GM12878 (cell line): ENCODE results near the gene MYH10. TPM values are rescaled to one million over a fixed set of nuclear protein-coding genes. Genes with fewer than 3 reads are reported as not detected.

Source experiments
- ATAC-seq: fragments of 200-7000 bp; cut with Tn5 transposase; 3 replicates; pipeline ENCODE4 v1.9.1; 2020; ENCODE audit warnings: mild to moderate bottlenecking, moderate library complexity
- BruUV-seq: library from RNA; stranded (reverse); fragments of 400-500 nt; replicated peaks from 2 replicates; lab custom pipeline; 2021; lab: Mats Ljungman, UMichigan
- CTCF ChIA-PET: fragments of 300-600 bp; sonication (Branson Sonifier 250); formaldehyde crosslinking; extraction: SDS; loops from one replicate; lab custom pipeline; 2021; ENCODE audit warnings: inconsistent platforms; lab: Yijun Ruan, JAX
- POLR2A ChIA-PET: fragments of 350-600 bp; formaldehyde crosslinking; extraction: SDS; loops from one replicate; lab custom pipeline; 2021; ENCODE audit warnings: inconsistent platforms; lab: Charles Lee
- RAD21 ChIA-PET: fragments of 300-600 bp; sonication (Branson Sonifier 250); formaldehyde crosslinking; loops from one replicate; lab custom pipeline; 2023; ENCODE audit warnings: antibody characterized with exemption; ENCODE audit not compliant: unreplicated experiment; lab: Charles Lee
- SMC1A ChIA-PET: fragments of 300-600 bp; sonication (Branson Sonifier 250); formaldehyde crosslinking; loops from one replicate; lab custom pipeline; 2023; ENCODE audit not compliant: unreplicated experiment, uncharacterized antibody; lab: Charles Lee
- DNase-seq: peaks from one replicate; pipeline ENCODE4 v3.0.0-alpha.2; 2011; ENCODE audit warnings: low read depth, low spot score
- FAIRE-seq: peaks from 3 replicates; lab custom pipeline; 2011; peaks lifted over from hg19 to GRCh38; lab: Jason Lieb, UNC
- H2AFZ ChIP-seq: 2 replicates; pipeline ENCODE4 v1.6.0; 2011; ENCODE audit warnings: low read depth, low read length, control low read depth; ENCODE audit not compliant: control insufficient read depth
- H3K27ac ChIP-seq: 2 replicates; pipeline ENCODE4 v1.5.1; 2011; ENCODE audit warnings: control low read depth; ENCODE audit not compliant: control insufficient read depth, insufficient read depth
- H3K27me3 ChIP-seq, 2 experiments: replicated peaks in 1 of 2; 2 replicates each; pipeline versions ENCODE4 v1.6.0 to v1.6.1; 2011; ENCODE audit warnings: low read length in 1 of 2; ENCODE audit not compliant: control insufficient read depth in 2 of 2, insufficient read depth in 2 of 2
- H3K36me3 ChIP-seq, 2 experiments: 2 replicates each; pipeline ENCODE4 v1.5.1; 2011; ENCODE audit warnings: low read length in 1 of 2; ENCODE audit not compliant: control insufficient read depth in 2 of 2, insufficient read depth in 2 of 2
- H3K4me1 ChIP-seq: 2 replicates; pipeline ENCODE4 v1.6.1; 2011; ENCODE audit warnings: mild to moderate bottlenecking, low read length, moderate library complexity, mixed read lengths; ENCODE audit not compliant: control insufficient read depth, insufficient read depth
- H3K4me2 ChIP-seq: 2 replicates; pipeline ENCODE4 v1.6.0; 2011; ENCODE audit warnings: control low read depth; ENCODE audit not compliant: control insufficient read depth, insufficient read depth
- H3K4me3 ChIP-seq: fragments of 200-600 bp; sonication (generic); 2 replicates; pipeline ENCODE4 v1.5.1; 2016
- H3K79me2 ChIP-seq: 2 replicates; pipeline ENCODE4 v1.6.0; 2011; ENCODE audit warnings: low read length; ENCODE audit not compliant: control insufficient read depth, insufficient read depth
- H3K9ac ChIP-seq: 2 replicates; pipeline ENCODE4 v1.8.0; 2011; ENCODE audit warnings: low read length, control low read depth, mixed read lengths; ENCODE audit not compliant: control insufficient read depth, insufficient read depth
- H3K9me3 ChIP-seq: replicated peaks from 3 replicates; pipeline ENCODE4 v1.5.1; 2011; ENCODE audit warnings: mild to moderate bottlenecking, low read length; ENCODE audit not compliant: control insufficient read depth, insufficient read depth
- H4K20me1 ChIP-seq: 2 replicates; pipeline ENCODE4 v1.6.0; 2011; ENCODE audit not compliant: control insufficient read depth, insufficient read depth
- CHD1 ChIP-seq: IDR thresholded peaks from 2 replicates; pipeline ENCODE4 v1.6.1; 2012; ENCODE audit warnings: low read depth, low read length, improper control_type of control experiment
- GABPA ChIP-seq: IDR thresholded peaks from 2 replicates; pipeline ENCODE4 v1.6.1; 2014; ENCODE audit warnings: antibody characterized with exemption, low read depth, mild to moderate bottlenecking, inconsistent platforms
- KAT2A ChIP-seq: conservative IDR thresholded peaks from 2 replicates; pipeline ENCODE4 v1.6.1; 2011; ENCODE audit warnings: low read depth, low read length; ENCODE audit not compliant: control insufficient read depth
- KLF5 ChIP-seq: fragments of 450-650 bp; IDR thresholded peaks from 2 replicates; pipeline ENCODE4 v1.6.1; 2014; ENCODE audit warnings: mild to moderate bottlenecking; ENCODE audit not compliant: partially characterized antibody
- MTA2 ChIP-seq: fragments of 450-650 bp; IDR thresholded peaks from 2 replicates; pipeline ENCODE4 v1.6.1; 2016; ENCODE audit warnings: low read depth, mild to moderate bottlenecking, moderate library complexity
- RAD51 ChIP-seq: fragments of 450-650 bp; IDR thresholded peaks from 2 replicates; pipeline ENCODE4 v1.6.1; 2016; ENCODE audit warnings: moderate library complexity, mild to moderate bottlenecking, inconsistent platforms
- SIX5 ChIP-seq: IDR thresholded peaks from 2 replicates; pipeline ENCODE4 v1.6.1; 2011; ENCODE audit warnings: mild to moderate bottlenecking, low read depth, low read length, moderate library complexity; ENCODE audit not compliant: severe bottlenecking
- TARDBP ChIP-seq: IDR thresholded peaks from 2 replicates; pipeline ENCODE4 v1.6.1; 2016; ENCODE audit warnings: borderline replicate concordance
- ZNF207 ChIP-seq: fragments of 450-650 bp; IDR thresholded peaks from 2 replicates; pipeline ENCODE4 v1.6.1; 2014; ENCODE audit warnings: antibody characterized with exemption, mild to moderate bottlenecking, borderline replicate concordance
- WGBS: methylation state at CpG from one replicate; pipeline ENCODE4 v1.1.6; 2016; ENCODE audit warnings: low lambda C conversion rate; ENCODE audit not compliant: insufficient replicate concordance, insufficient coverage; ENCODE audit errors: missing lambda C conversion rate; 5-methylcytosine and 5-hydroxymethylcytosine counted together
- in situ Hi-C: fragments of 300-500 bp; cut with MboI; formaldehyde crosslinking; loops from 9 replicates; pipeline ENCODE4 v1.14.3; 2018; ENCODE audit warnings: mixed read lengths
- intact Hi-C: fragments of 100-400 bp; cut with micrococcal nuclease; formaldehyde crosslinking; loops from one replicate; pipeline ENCODE4 v1.14.2; 2022; ENCODE audit not compliant: unreplicated experiment
- polyA plus RNA-seq, 11 experiments: library from polyadenylated mRNA; depleted of rRNA in 4 of 11; unstranded in 6 of 11; stranded (reverse) in 5 of 11; fragments of >200 nt; fragmentation: Nextera tagmentation in 4 of 11; fragmentation: Illumina TruSeq in 1 of 11; extraction: Ambion mirVana in 4 of 11; extraction: Trizol in 1 of 11; gene quantifications; 1 replicate in 1 of 11; 2 replicates in 10 of 11; pipeline versions ENCODE4 v1.2.1 to v1.2.3, GENCODE V29; 2011 to 2016; ENCODE audit warnings: inconsistent platforms in 2 of 11, missing spikeins in 2 of 11, low read depth in 1 of 11
- total RNA-seq, 4 experiments: library from RNA; depleted of rRNA in 3 of 4; stranded (reverse); fragments of >200 nt in 3 of 4; fragmentation: Illumina TruSeq in 1 of 4; extraction: Trizol in 1 of 4; gene quantifications; 2 replicates each; pipeline versions ENCODE4 v1.2.1 to v1.2.3, GENCODE V29; 2013 to 2021
- TF ChIP-seq, protein P1 (sequence below): IDR thresholded peaks from 2 replicates; pipeline ENCODE4 v1.6.1; 2011; ENCODE audit warnings: borderline replicate concordance, low read depth, mild to moderate bottlenecking, moderate library complexity, mixed read lengths, low read length; ENCODE audit not compliant: insufficient read depth; ENCODE audit errors: extremely low read length
- TF ChIP-seq, protein P2 (sequence below): IDR thresholded peaks from 2 replicates; pipeline ENCODE4 v1.6.1; 2012; ENCODE audit warnings: low read length, inconsistent platforms
- TF ChIP-seq, protein P3 (sequence below): IDR thresholded peaks from 2 replicates; pipeline ENCODE4 v1.6.1; 2011; ENCODE audit warnings: low read depth, low read length, improper control_type of control experiment, borderline replicate concordance
- TF ChIP-seq, protein P4 (sequence below): IDR thresholded peaks from 2 replicates; pipeline ENCODE4 v1.6.1; 2011; ENCODE audit warnings: borderline replicate concordance, low read depth, mild to moderate bottlenecking, moderate library complexity, low read length; ENCODE audit not compliant: insufficient read depth, poor library complexity, severe bottlenecking

Gene MYH10
- total and polyA plus RNA-seq, 10 of the 15 experiments (the other 5 are each of a cell fraction or from before 2014, with no cell fraction given): 0.33 to 7.1 (median 1.0) TPM

- Histone ChIP-seq H3K9ac (no peak overlapping the region), H3K36me3 (no peaks in the 10 kb centered on the region), H3K4me2 (no peak overlapping the region), H3K27me3 (no peaks in the 10 kb centered on the region), H3K9me3 (no peaks in the 10 kb centered on the region), H3K4me3 (no peak overlapping the region), H2AFZ (no peak overlapping the region), H3K79me2 (no peaks in the 10 kb centered on the region), H3K4me1 (peaks cover 8% of the 10 kb centered on the region), H3K27ac (no peak overlapping the region), H4K20me1 (no peaks in the 10 kb centered on the region)
- BruUV-seq: no TSS peak
- DNase-seq (no peak), ATAC-seq (no peak), FAIRE-seq (no peak)
- ChIA-PET SMC1A (no interaction called here), RAD21 (no interaction called here), POLR2A (no interaction called here), CTCF (interaction anchor here (2.9 kb wide), 1 partner anchor 209 kb away, joined by 9 read pairs; no protein-coding TSS in a partner anchor)
- in situ Hi-C loops (no loop called here), intact Hi-C loops (no loop called here)
- 43% methylated on average over 3 of the region's 3 CpGs for WGBS
- TF ChIP-seq, protein P1, sequence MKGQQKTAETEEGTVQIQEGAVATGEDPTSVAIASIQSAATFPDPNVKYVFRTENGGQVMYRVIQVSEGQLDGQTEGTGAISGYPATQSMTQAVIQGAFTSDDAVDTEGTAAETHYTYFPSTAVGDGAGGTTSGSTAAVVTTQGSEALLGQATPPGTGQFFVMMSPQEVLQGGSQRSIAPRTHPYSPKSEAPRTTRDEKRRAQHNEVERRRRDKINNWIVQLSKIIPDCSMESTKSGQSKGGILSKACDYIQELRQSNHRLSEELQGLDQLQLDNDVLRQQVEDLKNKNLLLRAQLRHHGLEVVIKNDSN: no peak
- TF ChIP-seq CHD1: no peak
- TF ChIP-seq, protein P2, sequence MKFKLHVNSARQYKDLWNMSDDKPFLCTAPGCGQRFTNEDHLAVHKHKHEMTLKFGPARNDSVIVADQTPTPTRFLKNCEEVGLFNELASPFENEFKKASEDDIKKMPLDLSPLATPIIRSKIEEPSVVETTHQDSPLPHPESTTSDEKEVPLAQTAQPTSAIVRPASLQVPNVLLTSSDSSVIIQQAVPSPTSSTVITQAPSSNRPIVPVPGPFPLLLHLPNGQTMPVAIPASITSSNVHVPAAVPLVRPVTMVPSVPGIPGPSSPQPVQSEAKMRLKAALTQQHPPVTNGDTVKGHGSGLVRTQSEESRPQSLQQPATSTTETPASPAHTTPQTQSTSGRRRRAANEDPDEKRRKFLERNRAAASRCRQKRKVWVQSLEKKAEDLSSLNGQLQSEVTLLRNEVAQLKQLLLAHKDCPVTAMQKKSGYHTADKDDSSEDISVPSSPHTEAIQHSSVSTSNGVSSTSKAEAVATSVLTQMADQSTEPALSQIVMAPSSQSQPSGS: no peak
- no peak for TF ChIP-seq KAT2A
- no peak for TF ChIP-seq GABPA
- no peak for TF ChIP-seq ZNF207
- TF ChIP-seq, protein P3, sequence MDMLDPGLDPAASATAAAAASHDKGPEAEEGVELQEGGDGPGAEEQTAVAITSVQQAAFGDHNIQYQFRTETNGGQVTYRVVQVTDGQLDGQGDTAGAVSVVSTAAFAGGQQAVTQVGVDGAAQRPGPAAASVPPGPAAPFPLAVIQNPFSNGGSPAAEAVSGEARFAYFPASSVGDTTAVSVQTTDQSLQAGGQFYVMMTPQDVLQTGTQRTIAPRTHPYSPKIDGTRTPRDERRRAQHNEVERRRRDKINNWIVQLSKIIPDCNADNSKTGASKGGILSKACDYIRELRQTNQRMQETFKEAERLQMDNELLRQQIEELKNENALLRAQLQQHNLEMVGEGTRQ: no peak
- TF ChIP-seq, protein P4, sequence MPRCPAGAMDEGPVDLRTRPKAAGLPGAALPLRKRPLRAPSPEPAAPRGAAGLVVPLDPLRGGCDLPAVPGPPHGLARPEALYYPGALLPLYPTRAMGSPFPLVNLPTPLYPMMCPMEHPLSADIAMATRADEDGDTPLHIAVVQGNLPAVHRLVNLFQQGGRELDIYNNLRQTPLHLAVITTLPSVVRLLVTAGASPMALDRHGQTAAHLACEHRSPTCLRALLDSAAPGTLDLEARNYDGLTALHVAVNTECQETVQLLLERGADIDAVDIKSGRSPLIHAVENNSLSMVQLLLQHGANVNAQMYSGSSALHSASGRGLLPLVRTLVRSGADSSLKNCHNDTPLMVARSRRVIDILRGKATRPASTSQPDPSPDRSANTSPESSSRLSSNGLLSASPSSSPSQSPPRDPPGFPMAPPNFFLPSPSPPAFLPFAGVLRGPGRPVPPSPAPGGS: no peak
- TF ChIP-seq SIX5: no peak
- no peak for TF ChIP-seq RAD51
- no peak for TF ChIP-seq TARDBP
- no peak for TF ChIP-seq MTA2
- TF ChIP-seq KLF5: no peak
These were observed 53.8 kb downstream of the MYH10 start for GRCh38 chr17:8576559-8577294.
